Measurements from ENCODE around the gene ERBB2.
"Not testable (repeated sequence)": the region's sequence is repeated elsewhere in the genome, so short reads cannot be mapped to it uniquely, and the experiment has no call there.

Gene ERBB2

GRCh38 chr17:39679521-39680192, 20.2 kb upstream of the ERBB2 start:
- DNase-seq, result no peak

- DNase-seq, result no peak
Measured at GRCh38 chr17:39683295-39683939, 16.4 kb upstream of the ERBB2 start.

- DNase-seq, result no peak
Measured at GRCh38 chr17:39684369-39685192, 15.3 kb upstream of the ERBB2 start.

- DNase-seq, result no peak
Measured at GRCh38 chr17:39687101-39687545, 12.7 kb upstream of the ERBB2 start.

GRCh38 chr17:39687546-39688474, 12.1 kb upstream of the ERBB2 start, which contains the start of gene PGAP3:
PGAP3 (minus strand) TSS chr17:39688057; CDS start chr17:39688014, 43 bp downstream.
- peak; percentile 76 for DNase-seq

GRCh38 chr17:39688475-39688835, 11.4 kb upstream of the ERBB2 start:
- DNase-seq, result no peak

GRCh38 chr17:39688945-39689344, 10.9 kb upstream of the ERBB2 start:
- no peak for DNase-seq

- no peak for DNase-seq
Measured at GRCh38 chr17:39694593-39694992, 5.3 kb upstream of the ERBB2 start.

GRCh38 chr17:39695089-39695474, 4.8 kb upstream of the ERBB2 start:
- no peak for DNase-seq

GRCh38 chr17:39696731-39697130, 3.1 kb upstream of the ERBB2 start:
- no peak for DNase-seq

- DNase-seq, result no peak
Measured at GRCh38 chr17:39697961-39698360, 1.9 kb upstream of the ERBB2 start.

- DNase-seq, result not testable (repeated sequence)
Measured at GRCh38 chr17:39699157-39699817, 577 bp upstream of the ERBB2 start.

- no peak for DNase-seq
Measured at GRCh38 chr17:39700148-39700987, 504 bp downstream of the ERBB2 start.

GRCh38 chr17:39701012-39701783, 1.3 kb downstream of the ERBB2 start:
- no peak for DNase-seq

- DNase-seq, result no peak
Measured at GRCh38 chr17:39701784-39702422, 2.0 kb downstream of the ERBB2 start.

- no peak for DNase-seq
Measured at GRCh38 chr17:39702901-39703893, 3.3 kb downstream of the ERBB2 start.

- DNase-seq, result no peak
Measured at GRCh38 chr17:39703913-39704312, 4.0 kb downstream of the ERBB2 start.

GRCh38 chr17:39704821-39705551, 5.1 kb downstream of the ERBB2 start:
- no peak for DNase-seq
